ENCODE data around the gene ATXN1. TPM values are rescaled to one million over a fixed set of nuclear protein-coding genes. Genes with fewer than 3 reads are reported as not detected.

The ATXN1 gene
- total and polyA plus RNA-seq, 2 experiments from 2014 or later: 4.8 to 9.1 TPM

GRCh38 chr6:16700916-16701234 lies 60.4 kb downstream of the ATXN1 start:
- Mint-ChIP-seq H3K9me3 (no peaks in the 10 kb centered on the region; the same call in 2 of the 3 replicates), H3K4me1 (peaks cover 41% of the 10 kb centered on the region), H3K27me3 (ENCODE audit: insufficient read depth, low read depth, poor library complexity) (no peaks in the 10 kb centered on the region), H3K27ac (no peak overlapping the region), H3K4me3 (no peak overlapping the region), H3K36me3 (ENCODE audit: low read depth) (no peaks in the 10 kb centered on the region)
- Histone ChIP-seq H3K4me3 (no peak overlapping the region), H3K27me3 (ENCODE audit: insufficient read depth) (no peaks in the 10 kb centered on the region), H3K9me2 (ENCODE audit: insufficient read depth) (no peaks in the 10 kb centered on the region), H3K4me1 (ENCODE audit: insufficient read depth) (peaks cover 19% of the 10 kb centered on the region), H2AFZ (no peak overlapping the region), H3K79me2 (replicated peaks; ENCODE audit: insufficient read depth) (no peaks in the 10 kb centered on the region), H3K4me2 (no peak overlapping the region), H3F3A (replicated peaks; ENCODE audit: low read depth) (no peaks in the 10 kb centered on the region), H3K36me3 (ENCODE audit: insufficient read depth) (no peaks in the 10 kb centered on the region), H4K20me1 (replicated peaks; ENCODE audit: insufficient read depth) (no peaks in the 10 kb centered on the region), H3K27ac (ENCODE audit: low read depth) (no peak overlapping the region)
- DNase-seq (ENCODE audit: low spot score): no peak
- ATAC-seq: no peak
- no peak for TF ChIP-seq STAT1 (IDR thresholded peaks at IDR 0.05; ENCODE audit: unreplicated experiment)
- TF ChIP-seq ETS1 (IDR thresholded peaks at IDR 0.05): no peak
- no peak for TF ChIP-seq NANOG (IDR thresholded peaks at IDR 0.05; ENCODE audit: borderline replicate concordance)
- TF ChIP-seq EZH2 (IDR thresholded peaks at IDR 0.05; ENCODE audit: low read depth, unreplicated experiment): no peak
- TF ChIP-seq CREB1 (CRISPR knock-in tag; IDR thresholded peaks at IDR 0.05; ENCODE audit: low read depth): no peak
- no peak for TF ChIP-seq EZH2phosphoT487 (IDR thresholded peaks at IDR 0.05; ENCODE audit: unreplicated experiment)
- no peak for TF ChIP-seq ZNF331 (CRISPR knock-in tag; IDR thresholded peaks at IDR 0.05; ENCODE audit: low read depth)
- no peak for TF ChIP-seq JUNB (IDR thresholded peaks at IDR 0.05; ENCODE audit: unreplicated experiment)
- TF ChIP-seq CTCF (conservative IDR thresholded peaks at IDR 0.05; ENCODE audit: low read depth in 2 of 2): no peak
- no peak for TF ChIP-seq REST (IDR thresholded peaks at IDR 0.05; ENCODE audit: unreplicated experiment)
- no peak for TF ChIP-seq ZNF462 (CRISPR knock-in tag; IDR thresholded peaks at IDR 0.05)
- TF ChIP-seq ZNF114 (CRISPR knock-in tag; IDR thresholded peaks at IDR 0.05): no peak
- TF ChIP-seq POLR2AphosphoS5 (IDR thresholded peaks at IDR 0.05; ENCODE audit: low read depth): no peak

All from GM23338 (cell line).